ENCODE measurements around the gene TATDN2. TPM values are rescaled to one million over a fixed set of nuclear protein-coding genes. Genes with fewer than 3 reads are reported as not detected.

The TATDN2 gene
- total RNA-seq, 4 donors from 2014 or later: 22.7 to 59.7 (median 28.2) TPM

GRCh38 chr3:10319251-10319650 is 71.0 kb downstream of the TATDN2 start:
- in situ Hi-C loops (cut with MboI; ENCODE audit: low pct_ligation_motif_present in 1 of 4, low pct_unique_long_range_greater_than_20kb in 1 of 4, low sequenced_read_pairs in 3 of 4): no loop called here
- 46 to 70% methylated on average over 3 to 6 of the region's 6 CpGs for WGBS, 2 donors (ENCODE audit: low coverage in 1 of 2)
- intact Hi-C loops (cut with DNase I; ENCODE audit: low total_unique reads): no loop called here
- Histone ChIP-seq H3K27ac (peak overlapping the region in 2 of 4 donors; percentile 32 to 39), H3K27me3 (no peaks in the 10 kb centered on the region), H3K36me3 (peaks cover 0 to 39% (median 13%) of the 10 kb centered on the region in 4 donors), H3K4me1 (peaks cover 0 to 32% (median 15%) of the 10 kb centered on the region in 4 donors), H3K4me3 (peak overlapping the region in 1 of 4 donors; percentile 91), H3K9me3 (no peaks in the 10 kb centered on the region)
- TF ChIP-seq EP300 (IDR thresholded peaks at IDR 0.05; ENCODE audit: low read depth): no peak
- peak in 2 of 3 donors; percentile 19 to 30 for TF ChIP-seq POLR2AphosphoS5 (IDR thresholded peaks at IDR 0.05)
- peak; percentile 53 for TF ChIP-seq POLR2A (IDR thresholded peaks at IDR 0.05)
- DNase-seq: peak; percentile 25

GRCh38 chr3:10319804-10320203 is 71.5 kb downstream of the TATDN2 start:
- in situ Hi-C loops (cut with MboI; ENCODE audit: low pct_ligation_motif_present in 1 of 4, low pct_unique_long_range_greater_than_20kb in 1 of 4, low sequenced_read_pairs in 3 of 4): no loop called here
- TF ChIP-seq CTCF (IDR thresholded peaks at IDR 0.05): no peak
- no peak for TF ChIP-seq EP300 (IDR thresholded peaks at IDR 0.05; ENCODE audit: low read depth)
- TF ChIP-seq POLR2AphosphoS5 (IDR thresholded peaks at IDR 0.05): no peak
- no peak for TF ChIP-seq POLR2A (IDR thresholded peaks at IDR 0.05)
- peak overlapping the region in 2 of 4 donors; percentile 90 to 91 for H3K27ac ChIP-seq
- H3K4me3 ChIP-seq: peak overlapping the region; percentile 77 to 95 (median 93)
- H3K36me3 ChIP-seq: peaks cover 0 to 34% (median 9%) of the 10 kb centered on the region in 4 donors
- DNase-seq: no peak
- H3K27me3 ChIP-seq: no peaks in the 10 kb centered on the region
- WGBS, 2 donors (ENCODE audit: low coverage in 1 of 2): 15% methylated on average over 1 of the region's 3 CpGs; no CpG with 5 or more reads in 1 of the 2 donors
- no peaks in the 10 kb centered on the region for H3K9me3 ChIP-seq
- H3K4me1 ChIP-seq: peaks cover 0 to 32% (median 15%) of the 10 kb centered on the region in 4 donors
- intact Hi-C loops (cut with DNase I; ENCODE audit: low total_unique reads): no loop called here

- in situ Hi-C loops (cut with MboI; ENCODE audit: low pct_ligation_motif_present in 1 of 4, low pct_unique_long_range_greater_than_20kb in 1 of 4, low sequenced_read_pairs in 3 of 4): no loop called here
- TF ChIP-seq EP300 (IDR thresholded peaks at IDR 0.05; ENCODE audit: low read depth) (no peak), POLR2AphosphoS5 (IDR thresholded peaks at IDR 0.05) (peak in 1 of 3 donors; percentile 1)
- peaks cover 0 to 32% (median 15%) of the 10 kb centered on the region in 4 donors for H3K4me1 ChIP-seq
- no peaks in the 10 kb centered on the region for H3K9me3 ChIP-seq
- peak overlapping the region; percentile 85 to 91 (median 88) for H3K27ac ChIP-seq
- intact Hi-C loops (cut with DNase I; ENCODE audit: low total_unique reads): no loop called here
- no peaks in the 10 kb centered on the region for H3K27me3 ChIP-seq
- peak overlapping the region; percentile 77 to 95 (median 93) for H3K4me3 ChIP-seq
- 0% methylated on average over 9 of the region's 9 CpGs; no CpG with 5 or more reads in 1 of the 2 donors for WGBS, 2 donors (ENCODE audit: low coverage in 1 of 2)
- peaks cover 0 to 29% (median 7%) of the 10 kb centered on the region in 4 donors for H3K36me3 ChIP-seq
- no peak for DNase-seq
Observed at GRCh38 chr3:10320320-10320677, 72.0 kb downstream of the TATDN2 start.

GRCh38 chr3:10321630-10322351 is 73.5 kb downstream of the TATDN2 start:
- H3K9me3 ChIP-seq: no peaks in the 10 kb centered on the region
- intact Hi-C loops (cut with DNase I; ENCODE audit: low total_unique reads) (no loop called here), in situ Hi-C loops (cut with MboI; ENCODE audit: low pct_ligation_motif_present in 1 of 4, low pct_unique_long_range_greater_than_20kb in 1 of 4, low sequenced_read_pairs in 3 of 4) (no loop called here)
- H3K27me3 ChIP-seq: peaks cover 5% of the 10 kb centered on the region
- WGBS, 2 donors (ENCODE audit: low coverage in 1 of 2): 92 to 100% methylated on average over 3 to 8 of the region's 8 CpGs
- no peak for DNase-seq
- TF ChIP-seq EP300 (IDR thresholded peaks at IDR 0.05; ENCODE audit: low read depth) (no peak), POLR2A (IDR thresholded peaks at IDR 0.05) (no peak), POLR2AphosphoS5 (IDR thresholded peaks at IDR 0.05) (no peak), CTCF (IDR thresholded peaks at IDR 0.05) (no peak)
- H3K36me3 ChIP-seq: peaks cover 0 to 16% (median 2%) of the 10 kb centered on the region in 4 donors
- H3K4me3 ChIP-seq: peak overlapping the region in 1 of 4 donors; percentile 91
- H3K27ac ChIP-seq: peak overlapping the region in 3 of 4 donors; percentile 85 to 91 (median 90)
- peaks cover 0 to 32% (median 15%) of the 10 kb centered on the region in 4 donors for H3K4me1 ChIP-seq

- WGBS, 2 donors (ENCODE audit: low coverage in 1 of 2): 91% methylated on average over 1 of the region's 1 CpG; no CpG with 5 or more reads in 1 of the 2 donors
- in situ Hi-C loops (cut with MboI; ENCODE audit: low pct_ligation_motif_present in 1 of 4, low pct_unique_long_range_greater_than_20kb in 1 of 4, low sequenced_read_pairs in 3 of 4): no loop called here
- TF ChIP-seq POLR2AphosphoS5 (IDR thresholded peaks at IDR 0.05): no peak
- TF ChIP-seq POLR2A (IDR thresholded peaks at IDR 0.05): no peak
- TF ChIP-seq CTCF (IDR thresholded peaks at IDR 0.05): no peak
- TF ChIP-seq EP300 (IDR thresholded peaks at IDR 0.05; ENCODE audit: low read depth): no peak
- Histone ChIP-seq H3K9me3 (no peaks in the 10 kb centered on the region), H3K4me1 (peaks cover 0 to 31% (median 15%) of the 10 kb centered on the region in 4 donors), H3K4me3 (no peak overlapping the region), H3K27ac (no peak overlapping the region), H3K36me3 (peaks cover 0 to 14% (median 1%) of the 10 kb centered on the region in 4 donors), H3K27me3 (peaks cover 9% of the 10 kb centered on the region)
- intact Hi-C loops (cut with DNase I; ENCODE audit: low total_unique reads): no loop called here
- no peak for DNase-seq
Observed at GRCh38 chr3:10322352-10322710, 74.1 kb downstream of the TATDN2 start.

Measured in transverse colon (tissue), 4 donors.